K562 (cell line): Measurements from ENCODE around the gene SLC39A11. TPM values are rescaled to one million over a fixed set of nuclear protein-coding genes. Genes with fewer than 3 reads are reported as not detected.

Source experiments
- ATAC-seq: fragments of 200-7000 bp; cut with Tn5 transposase; 3 replicates; pipeline ENCODE4 v1.9.1; 2020; ENCODE audit warnings: moderate library complexity
- BruUV-seq: library from RNA; stranded (reverse); fragments of 400-500 nt; replicated peaks from 2 replicates; lab custom pipeline; 2021; lab: Mats Ljungman, UMichigan
- CTCF ChIA-PET: fragments of 300-600 bp; formaldehyde crosslinking; extraction: SDS; loops from one replicate; lab custom pipeline; 2021; ENCODE audit warnings: low intra/inter-chr PET ratio; lab: Yijun Ruan, JAX
- POLR2A ChIA-PET: fragments of 300-600, 350-650 bp; sonication (Branson Sonifier 250); formaldehyde crosslinking; extraction: SDS; loops from one replicate; lab custom pipeline; 2021; ENCODE audit warnings: antibody characterized with exemption, inconsistent platforms; lab: Yijun Ruan, JAX
- DNase-seq, 4 experiments: peaks; one replicate each; pipeline versions ENCODE4 v3.0.0 to v3.0.0-alpha.2; 2011 to 2018; ENCODE audit warnings: low spot score in 3 of 4, mixed read lengths in 3 of 4; ENCODE audit errors: extremely low read depth in 1 of 4
- FAIRE-seq: peaks from 2 replicates; lab custom pipeline; 2011; peaks lifted over from hg19 to GRCh38; lab: Jason Lieb, UNC
- H2AFZ ChIP-seq: 2 replicates; pipeline ENCODE4 v1.6.0; 2011; ENCODE audit warnings: low read depth, low read length, control low read depth, inconsistent platforms
- H3K27ac ChIP-seq: fragments of 200-600 bp; 3 replicates; pipeline ENCODE4 v1.8.0; 2011; ENCODE audit warnings: low read depth, mild to moderate bottlenecking, control low read depth, inconsistent platforms, low read length, moderate library complexity, mixed read lengths; ENCODE audit errors: extremely low read depth
- H3K27me3 ChIP-seq, 2 experiments: fragments of 300-600 bp in 1 of 2; 2 replicates in 1 of 2; 3 replicates in 1 of 2; pipeline versions ENCODE4 v1.6.0 to v1.8.0; 2011; ENCODE audit warnings: inconsistent platforms in 2 of 2, low read length in 2 of 2, mild to moderate bottlenecking in 1 of 2, mixed read lengths in 1 of 2, moderate library complexity in 1 of 2; ENCODE audit not compliant: control insufficient read depth in 2 of 2, insufficient read depth in 2 of 2
- H3K36me3 ChIP-seq: fragments of 300-600 bp; 3 replicates; pipeline ENCODE4 v1.8.0; 2011; ENCODE audit warnings: mild to moderate bottlenecking, low read length, inconsistent platforms; ENCODE audit not compliant: control insufficient read depth, insufficient read depth
- H3K4me1 ChIP-seq, 2 experiments: fragments of 200-600 bp in 1 of 2; replicated peaks in 1 of 2; 2 replicates in 1 of 2; 3 replicates in 1 of 2; pipeline versions ENCODE4 v1.5.1 to v1.8.0; 2011; ENCODE audit warnings: inconsistent platforms in 2 of 2, low read length in 2 of 2, mild to moderate bottlenecking in 1 of 2, mixed read lengths in 1 of 2, moderate library complexity in 1 of 2; ENCODE audit not compliant: control insufficient read depth in 2 of 2, insufficient read depth in 2 of 2
- H3K4me2 ChIP-seq: 2 replicates; pipeline ENCODE4 v1.6.1; 2011; ENCODE audit warnings: low read length, control low read depth, inconsistent platforms, mixed read lengths; ENCODE audit not compliant: insufficient read depth
- H3K4me3 ChIP-seq: fragments of 200-600 bp; sonication (generic), shearing (Covaris generic); 2 replicates; pipeline ENCODE4 v1.5.1; 2016; ENCODE audit warnings: control low read depth, inconsistent platforms
- H3K79me2 ChIP-seq: fragments of 200-600 bp; 3 replicates; pipeline ENCODE4 v1.8.0; 2011; ENCODE audit warnings: low read length, inconsistent platforms; ENCODE audit not compliant: control insufficient read depth, insufficient read depth
- H3K9ac ChIP-seq, 2 experiments: 2 replicates each; pipeline versions ENCODE4 v1.6.0 to v1.6.1; 2011; ENCODE audit warnings: low read depth in 2 of 2, low read length in 2 of 2, control low read depth in 1 of 2, inconsistent platforms in 1 of 2, mild to moderate bottlenecking in 1 of 2, mixed read lengths in 1 of 2; ENCODE audit not compliant: insufficient read depth in 1 of 2
- H3K9me1 ChIP-seq: one replicate; pipeline ENCODE4 v1.6.0; 2011; ENCODE audit warnings: inconsistent platforms, mild to moderate bottlenecking, low read length, moderate library complexity; ENCODE audit not compliant: control insufficient read depth, insufficient read depth
- H3K9me3 ChIP-seq: replicated peaks from 2 replicates; pipeline ENCODE4 v1.5.1; 2011; ENCODE audit warnings: low read depth, low read length, inconsistent platforms; ENCODE audit not compliant: control insufficient read depth, insufficient read depth
- H4K20me1 ChIP-seq: replicated peaks from 2 replicates; pipeline ENCODE4 v1.6.1; 2011; ENCODE audit warnings: low read length, inconsistent platforms, mixed read lengths; ENCODE audit not compliant: control insufficient read depth, insufficient read depth
- CHD2 ChIP-seq: IDR thresholded peaks from 2 replicates; pipeline ENCODE4 v1.6.1; 2011; ENCODE audit warnings: low read depth, low read length
- FOSL1 ChIP-seq: fragments of 200-800 bp; sonication (Bioruptor generic); conservative IDR thresholded peaks from 2 replicates; pipeline ENCODE4 v1.6.1; 2016; ENCODE audit warnings: missing genetic modification characterization, missing compliant biosample characterization
- JUN ChIP-seq, 2 experiments: sonication (generic) in 1 of 2; formaldehyde crosslinking in 1 of 2; IDR thresholded peaks; 2 replicates each; pipeline versions ENCODE4 v1.6.1 to v1.8.0; 2012 to 2022; ENCODE audit warnings: borderline replicate concordance in 2 of 2, mild to moderate bottlenecking in 2 of 2, improper control_type of control experiment in 1 of 2, low read depth in 1 of 2, low read length in 1 of 2, missing genetic modification reagents in 1 of 2
- JUND ChIP-seq, 2 experiments: IDR thresholded peaks; 2 replicates in 1 of 2; 3 replicates in 1 of 2; pipeline ENCODE4 v1.6.1; 2011; ENCODE audit warnings: borderline replicate concordance in 2 of 2, low read depth in 2 of 2, low read length in 2 of 2, improper control_type of control experiment in 1 of 2, missing biosample characterization in 1 of 2, missing genetic modification characterization in 1 of 2, missing genetic modification reagents in 1 of 2
- TCFL5 ChIP-seq: fragments of 250-450 bp; sonication (Bioruptor Pico); conservative IDR thresholded peaks from 2 replicates; pipeline ENCODE4 v1.6.1; 2021; ENCODE audit warnings: mild to moderate bottlenecking, moderate library complexity, matching md5 sums
- TRIM24 ChIP-seq, 2 experiments: fragments of 450-650 bp; IDR thresholded peaks; 2 replicates each; pipeline ENCODE4 v1.6.1; 2016
- ZNF384 ChIP-seq: IDR thresholded peaks from 2 replicates; pipeline ENCODE4 v1.6.1; 2012; ENCODE audit warnings: low read depth, low read length, improper control_type of control experiment
- ZNF695 ChIP-seq: fragments of 450-650 bp; formaldehyde crosslinking; IDR thresholded peaks from 2 replicates; pipeline ENCODE4 v1.4.0; 2020; ENCODE audit warnings: mild to moderate bottlenecking, moderate library complexity
- ZNF764 ChIP-seq: fragments of 250-450 bp; sonication (Bioruptor Pico); IDR thresholded peaks from 2 replicates; pipeline ENCODE4 v1.4.0; 2020; ENCODE audit warnings: low read depth, mild to moderate bottlenecking, moderate library complexity
- WGBS: fragments of 100-300 bp; shearing (Covaris generic); methylation state at CpG from one replicate; pipeline ENCODE4 v1.1.6; 2016; ENCODE audit warnings: low coverage, mixed read lengths; ENCODE audit not compliant: insufficient coverage; ENCODE audit errors: missing lambda C conversion rate; 5-methylcytosine and 5-hydroxymethylcytosine counted together
- in situ Hi-C: fragments of 300-500 bp; cut with MboI; formaldehyde crosslinking; loops from 4 replicates; pipeline ENCODE4 v1.15.0; 2018; ENCODE audit warnings: inconsistent platforms, mixed read lengths
- intact Hi-C: fragments of 100-400 bp; cut with micrococcal nuclease; formaldehyde crosslinking; loops from 2 replicates; pipeline ENCODE4 v1.14.2; 2022
- polyA plus RNA-seq, 8 experiments: library from polyadenylated mRNA; depleted of rRNA in 4 of 8; stranded (reverse) in 5 of 8; unstranded in 3 of 8; fragments of >200 nt; fragmentation: Nextera tagmentation in 2 of 8; fragmentation: Illumina TruSeq in 1 of 8; extraction: Ambion mirVana in 2 of 8; extraction: Trizol in 1 of 8; gene quantifications; 2 replicates each; pipeline versions ENCODE4 v1.2.1 to v1.2.3, GENCODE V29; 2011 to 2014; ENCODE audit warnings: inconsistent platforms in 1 of 8, missing spikeins in 1 of 8
- total RNA-seq, 7 experiments: library from RNA; depleted of rRNA in 6 of 7; stranded (reverse); fragments of >200 nt in 6 of 7; fragmentation: Illumina TruSeq in 2 of 7; extraction: Trizol in 2 of 7; gene quantifications; 2 replicates each; pipeline versions ENCODE4 v1.2.1 to v1.2.3, GENCODE V29; 2011 to 2021; ENCODE audit warnings: low replicate concordance in 1 of 7
- TF ChIP-seq, protein P1 (sequence below), 2 experiments: fragments of 250-450 bp in 1 of 2; fragments of 450-650 bp in 1 of 2; sonication (Bioruptor Pico) in 1 of 2; IDR thresholded peaks; 2 replicates each; pipeline versions ENCODE4 v1.6.1 to v1.8.0; 2016 to 2021; ENCODE audit warnings: mild to moderate bottlenecking in 2 of 2, moderate library complexity in 2 of 2, missing compliant biosample characterization in 1 of 2, missing genetic modification characterization in 1 of 2

The SLC39A11 gene
- total and polyA plus RNA-seq, 9 of the 15 experiments (the other 6 are each of a cell fraction or from before 2014, with no cell fraction given): 10.5 to 26.4 (median 13.4) TPM

DNA sequence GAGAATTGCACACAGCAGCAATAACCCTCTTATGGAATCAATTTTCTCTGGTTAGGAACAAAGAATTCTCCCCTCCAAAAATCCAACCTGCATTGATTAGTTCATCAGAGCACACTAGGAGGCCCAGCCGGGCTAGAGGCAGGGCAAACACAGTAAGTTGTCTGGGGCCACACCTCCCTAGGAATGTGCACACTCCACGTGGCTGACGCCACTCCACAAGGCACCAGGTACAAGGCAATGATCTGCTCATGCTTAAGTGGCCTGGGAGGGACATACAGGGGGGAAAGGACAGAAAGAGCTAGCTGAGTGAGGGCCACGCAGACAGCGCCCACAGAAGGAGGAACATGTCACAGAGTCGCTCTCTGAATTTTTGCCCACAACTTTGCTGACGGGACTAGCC, 107.6 kb downstream of the SLC39A11 start:
- WGBS: 36% methylated on average over 3 of the region's 7 CpGs
- intact Hi-C loops (loop anchor here (5.0 to 10.0 kb wide), 2 partner anchors 110 to 258 kb away; partner anchors contain the start of gene SLC39A11), in situ Hi-C loops (loop anchor here (10.0 kb wide), 1 partner anchor 260 kb away; no protein-coding TSS in a partner anchor)
- Histone ChIP-seq H3K27me3 (no peaks in the 10 kb centered on the region), H3K4me3 (no peak overlapping the region), H3K4me1 (peaks cover 0 to 7% of the 10 kb centered on the region in 2 experiments; a peak in 2 of 5 replicates), H2AFZ (no peak overlapping the region), H3K9me1 (no peaks in the 10 kb centered on the region), H3K9me3 (no peaks in the 10 kb centered on the region), H3K79me2 (no peaks in the 10 kb centered on the region), H3K36me3 (no peaks in the 10 kb centered on the region), H3K27ac (no peak overlapping the region), H4K20me1 (no peaks in the 10 kb centered on the region), H3K4me2 (no peak overlapping the region), H3K9ac (no peak overlapping the region)
- CTCF ChIA-PET: no interaction called here
- BruUV-seq: no TSS peak
- no peak for DNase-seq
- no peak for FAIRE-seq
- ATAC-seq: 0 out of 3 replicates have a peak, but pooled peaks have one; percentile 29
- no peak for TF ChIP-seq TRIM24 (IDR thresholded peaks at IDR 0.05)
- 0 out of 2 replicates have a peak, but pooled peaks have one; percentile 12 for TF ChIP-seq FOSL1 (tag)
- POLR2A ChIA-PET: interaction anchor here (0.6 kb wide), 1 partner anchor 171 kb away, joined by 3 read pairs; no protein-coding TSS in a partner anchor

GRCh38 chr17:72984145-72984925, 108.2 kb downstream of the SLC39A11 start:
- DNase-seq: no peak
- in situ Hi-C loops: loop anchor here (10.0 kb wide), 1 partner anchor 260 kb away; no protein-coding TSS in a partner anchor
- peak; percentile 82 for TF ChIP-seq ZNF384
- TF ChIP-seq CHD2: no peak
- peak; percentile 62 for TF ChIP-seq FOSL1 (tag)
- TF ChIP-seq, protein P1, sequence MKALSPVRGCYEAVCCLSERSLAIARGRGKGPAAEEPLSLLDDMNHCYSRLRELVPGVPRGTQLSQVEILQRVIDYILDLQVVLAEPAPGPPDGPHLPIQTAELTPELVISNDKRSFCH (CRISPR knock-in tag; IDR thresholded peaks at IDR 0.05): no peak
- TF ChIP-seq, protein P1 (tag; IDR thresholded peaks at IDR 0.05): peak; percentile 32; the same call in 1 of the 2 replicates
- TF ChIP-seq TCFL5 (CRISPR knock-in tag): no peak
- no peak for TF ChIP-seq ZNF764 (CRISPR knock-in tag)
- TF ChIP-seq JUN (IDR thresholded peaks at IDR 0.05; ENCODE audit: borderline replicate concordance, low read depth, low read length): no peak
- TF ChIP-seq JUN (CRISPR knock-in tag; IDR thresholded peaks at IDR 0.05; ENCODE audit: borderline replicate concordance): no peak
- TF ChIP-seq JUND (IDR thresholded peaks at IDR 0.05; ENCODE audit: borderline replicate concordance, low read depth, low read length): no peak
- peak; percentile 30; the same call in 1 of the 3 replicates for TF ChIP-seq JUND (tag; IDR thresholded peaks at IDR 0.05; ENCODE audit: borderline replicate concordance, low read depth, low read length)
- no peak for TF ChIP-seq ZNF695 (CRISPR knock-in tag)

More at GRCh38 chr17:72984145-72984925, 108.2 kb downstream of the SLC39A11 start:
- no peak for ATAC-seq
- no peak overlapping the region for H3K27ac ChIP-seq
- peaks cover 0 to 10% of the 10 kb centered on the region in 2 experiments; a peak in 4 of 5 replicates for H3K4me1 ChIP-seq
- H3K36me3 ChIP-seq: no peaks in the 10 kb centered on the region
- WGBS: 39% methylated on average over 9 of the region's 9 CpGs
- no peaks in the 10 kb centered on the region for H3K27me3 ChIP-seq
- 0 out of 4 replicates have a peak overlapping the region, but pooled peaks of 1 of the 2 experiments have one; percentile 53 for H3K9ac ChIP-seq
- no peaks in the 10 kb centered on the region for H3K79me2 ChIP-seq
- H4K20me1 ChIP-seq: no peaks in the 10 kb centered on the region
- H3K4me3 ChIP-seq: no peak overlapping the region
- intact Hi-C loops: loop anchor here (10.0 kb wide), 1 partner anchor 110 kb away; the partner anchor contains the start of gene SLC39A11
- POLR2A ChIA-PET: interaction anchor here (0.6 to 1.0 kb wide), 4 partner anchors 9 to 171 kb away, joined by 3 read pairs; no protein-coding TSS in a partner anchor
- H3K4me2 ChIP-seq: no peak overlapping the region
- peaks cover 2% of the 10 kb centered on the region for H3K9me3 ChIP-seq
- no peaks in the 10 kb centered on the region for H3K9me1 ChIP-seq
- FAIRE-seq: no peak
- H2AFZ ChIP-seq: no peak overlapping the region
- CTCF ChIA-PET: no interaction called here
- BruUV-seq: no TSS peak
